ENCODE measurements around the gene HSPA8.

GRCh38 chr11:123091506-123091905 lies 29.6 kb upstream of the HSPA8 start:
- TF ChIP-seq CTCF (IDR thresholded peaks at IDR 0.05; ENCODE audit: low read depth, low read length, poor library complexity, severe bottlenecking) (no peak), EZH2phosphoT487 (IDR thresholded peaks at IDR 0.05; ENCODE audit: borderline replicate concordance, low read length) (no peak)
